C4-2B (cell line): Measurements from ENCODE around the gene SAV1.
"Not testable (repeated sequence)": the region's sequence is repeated elsewhere in the genome, so short reads cannot be mapped to it uniquely, and the experiment has no call there.

Source experiments
- CTCF ChIP-seq: fragments of 450-650 bp; conservative IDR thresholded peaks from 2 replicates; pipeline ENCODE4 v1.5.1; 2017; ENCODE audit warnings: mild to moderate bottlenecking
- ZFX ChIP-seq: fragments of 450-650 bp; IDR thresholded peaks from 2 replicates; pipeline ENCODE4 v1.6.1; 2017

- not testable (repeated sequence) for TF ChIP-seq CTCF, ZFX
Measured at GRCh38 chr14:50694260-50694659, 26.2 kb upstream of the SAV1 start.
